Gastrocnemius medialis (tissue), 4 donors: ENCODE measurements around the gene TTC12.

Experiments used
- CTCF ChIP-seq, 5 experiments: fragments of 450-650 bp in 3 of 5; fragments of 200-600 bp in 2 of 5; sonication (generic) in 2 of 5; IDR thresholded peaks in 4 of 5; conservative IDR thresholded peaks in 1 of 5; 1 replicate in 4 of 5; 2 replicates in 1 of 5; pipeline ENCODE4 v1.5.1; 2016 to 2019; ENCODE audit warnings: antibody characterized with exemption in 5 of 5, mild to moderate bottlenecking in 3 of 5, moderate library complexity in 3 of 5
- POLR2A ChIP-seq, 2 donors: fragments of 450-650 bp; IDR thresholded peaks; one replicate each; pipeline ENCODE4 v1.6.1; 2017; ENCODE audit warnings: antibody characterized with exemption in 2 of 2, mild to moderate bottlenecking in 2 of 2, moderate library complexity in 2 of 2

- TF ChIP-seq POLR2A (IDR thresholded peaks at IDR 0.05), result no peak
- no peak for TF ChIP-seq CTCF (IDR thresholded peaks at IDR 0.05 in 4 of 5, conservative IDR thresholded peaks at IDR 0.05 in 1 of 5)
These were observed 9.9 kb downstream of the TTC12 start for GRCh38 chr11:113324250-113324649.
